OCI-M2 (cell line): Measurements from ENCODE around the gene AGAP2.

Experiments
- DNase-seq: peaks from one replicate; lab custom pipeline; 2025; ENCODE audit not compliant: unreplicated experiment; lab: John Stamatoyannopoulos, UW

AGAP2 gene

DNA sequence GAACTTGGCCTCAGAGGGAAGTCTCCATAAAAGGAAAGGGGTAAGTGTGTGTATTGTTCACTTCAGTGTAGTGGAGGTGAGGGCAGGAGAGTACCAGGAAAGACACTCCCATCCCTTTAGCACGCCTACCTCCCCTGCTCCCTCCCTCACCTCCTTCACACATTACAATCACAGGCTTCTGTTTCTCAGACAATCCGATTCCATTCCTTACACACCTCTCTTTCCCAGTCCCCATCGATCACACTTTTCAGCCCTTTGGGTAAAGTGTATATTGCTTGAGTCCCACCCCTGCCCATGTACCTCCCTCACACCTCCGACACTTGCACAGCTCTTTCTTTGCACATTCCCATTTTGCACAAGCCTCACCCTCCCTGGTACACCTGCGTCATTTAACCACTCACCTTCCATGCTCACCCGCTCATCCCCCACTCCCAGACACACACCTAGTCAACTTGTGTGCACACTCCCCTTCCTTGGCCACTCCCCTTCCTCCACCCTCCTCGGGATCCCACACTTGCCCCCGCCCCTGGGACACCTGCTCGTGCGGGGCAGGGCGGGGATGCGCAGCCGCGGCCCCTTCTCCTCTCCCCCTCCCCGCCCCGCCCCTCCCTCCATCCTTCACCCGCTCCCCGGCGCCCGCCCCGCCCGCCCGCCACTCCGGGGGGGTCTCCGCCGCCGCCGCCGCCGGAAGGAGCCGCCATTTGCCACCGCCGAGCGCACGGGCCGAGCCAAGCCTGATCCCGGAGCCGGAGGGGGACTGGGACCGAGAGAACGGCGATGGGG, 16.1 kb upstream of the AGAP2 start, which contains the start of gene MARCHF9:
Gene MARCHF9 (plus strand): TSS at position 693 of the 783 bp plus-strand sequence. CDS start 426 bp downstream, outside the sequence.
- DNase-seq: no peak

DNA sequence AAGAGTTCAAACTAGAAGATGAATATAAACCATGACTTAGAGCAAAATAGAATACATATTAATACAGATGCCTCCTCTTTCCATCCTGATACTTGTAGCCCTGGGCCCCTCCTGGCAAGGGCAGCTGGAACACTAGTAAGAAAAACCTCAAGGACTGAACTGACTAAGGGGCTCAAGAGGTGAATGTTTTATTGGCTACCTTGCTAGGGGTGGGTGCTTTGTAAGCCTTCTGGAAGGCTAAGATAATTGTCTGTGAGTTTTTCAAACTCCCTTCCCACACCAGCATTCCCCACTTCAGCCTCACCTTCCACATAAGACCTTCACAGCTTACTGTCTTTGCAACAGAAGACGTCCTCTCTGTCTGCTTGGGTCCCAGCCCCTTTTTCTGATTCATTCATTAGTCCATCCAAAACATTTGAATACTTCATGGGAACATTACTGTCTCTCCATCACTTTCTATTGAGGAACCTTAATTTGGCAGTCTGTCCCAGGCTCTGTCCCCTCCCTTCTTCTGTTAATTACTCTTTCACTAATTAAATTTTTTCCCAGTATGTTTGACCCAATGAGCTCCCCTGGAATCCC, 15.3 kb upstream of the AGAP2 start:
- no peak for DNase-seq

DNA sequence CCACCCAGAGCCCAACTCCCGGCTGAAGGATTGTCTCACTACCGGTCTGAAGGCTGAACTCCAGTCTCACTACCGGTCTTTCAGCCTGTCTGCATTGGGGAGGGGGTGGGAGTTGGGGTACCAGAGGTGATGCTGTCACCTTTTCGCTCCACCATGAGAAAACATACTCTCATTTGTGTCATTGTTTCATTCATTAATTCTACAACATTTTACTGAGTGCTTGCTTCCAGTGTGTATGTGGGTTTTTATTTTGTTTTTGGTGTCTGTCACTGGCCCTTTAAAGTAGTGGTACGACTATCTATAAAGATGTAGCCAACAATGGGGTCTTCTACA, 14.1 kb upstream of the AGAP2 start:
- no peak for DNase-seq

DNA sequence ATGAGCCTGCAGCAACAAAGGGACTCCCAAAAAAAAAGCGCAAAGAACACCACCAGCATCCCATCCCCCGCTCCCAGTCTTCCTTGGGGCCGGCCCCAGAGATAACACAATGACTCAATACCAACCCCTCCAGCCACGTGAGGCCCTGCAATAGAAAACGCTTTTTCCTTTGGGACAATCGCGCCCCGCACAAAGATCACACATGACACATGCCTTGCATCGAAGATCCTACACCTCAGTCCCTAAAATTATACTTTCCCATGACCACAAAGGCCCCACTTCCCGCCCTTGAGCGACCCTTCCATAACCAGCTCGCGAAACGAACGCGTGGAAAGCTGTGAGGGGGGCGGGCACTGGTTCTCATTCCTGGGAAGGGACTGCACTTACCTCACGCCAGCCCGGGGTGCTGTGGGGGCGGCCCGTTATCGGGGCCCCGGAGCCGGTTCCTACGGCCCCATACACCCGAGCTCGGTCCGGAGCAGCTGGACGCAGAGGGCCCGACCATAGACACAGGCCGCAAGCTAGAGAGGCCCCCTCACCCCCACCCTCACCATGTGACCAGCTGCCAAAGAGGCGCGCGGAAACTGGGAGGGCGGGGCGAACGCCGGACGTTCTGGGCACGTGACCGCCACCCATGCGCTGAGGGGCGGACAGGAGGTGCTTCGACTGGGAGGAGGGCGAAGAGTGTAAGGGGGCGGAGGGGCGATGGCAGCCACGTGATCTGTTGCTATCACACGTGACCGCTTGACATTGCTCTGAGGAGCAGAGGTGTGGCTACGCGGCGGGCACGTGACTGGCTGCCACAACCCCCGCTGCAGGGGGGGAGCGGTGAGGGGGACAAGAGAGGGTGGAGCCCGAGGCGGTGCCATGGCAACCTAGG, 13.5 kb upstream of the AGAP2 start, which contains the start of gene CDK4:
Gene CDK4 (minus strand): TSS at position 523 of the 880 bp plus-strand sequence. CDS start 593 bp downstream, outside the sequence.
- DNase-seq: peak; percentile 84

DNA sequence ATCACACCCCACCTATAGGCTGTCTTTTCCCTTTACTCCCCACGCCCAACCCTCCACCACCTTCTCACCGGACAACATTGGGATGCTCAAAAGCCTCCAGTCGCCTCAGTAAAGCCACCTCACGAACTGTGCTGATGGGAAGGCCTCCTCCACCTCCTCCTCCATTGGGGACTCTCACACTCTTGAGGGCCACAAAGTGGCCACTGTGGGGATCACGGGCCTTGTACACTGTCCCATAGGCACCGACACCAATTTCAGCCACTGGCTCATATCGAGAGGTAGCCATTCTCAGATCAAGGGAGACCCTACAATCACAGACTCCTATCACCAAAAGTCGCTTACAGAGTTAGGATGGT, 12.9 kb upstream of the AGAP2 start:
- DNase-seq: no peak

DNA sequence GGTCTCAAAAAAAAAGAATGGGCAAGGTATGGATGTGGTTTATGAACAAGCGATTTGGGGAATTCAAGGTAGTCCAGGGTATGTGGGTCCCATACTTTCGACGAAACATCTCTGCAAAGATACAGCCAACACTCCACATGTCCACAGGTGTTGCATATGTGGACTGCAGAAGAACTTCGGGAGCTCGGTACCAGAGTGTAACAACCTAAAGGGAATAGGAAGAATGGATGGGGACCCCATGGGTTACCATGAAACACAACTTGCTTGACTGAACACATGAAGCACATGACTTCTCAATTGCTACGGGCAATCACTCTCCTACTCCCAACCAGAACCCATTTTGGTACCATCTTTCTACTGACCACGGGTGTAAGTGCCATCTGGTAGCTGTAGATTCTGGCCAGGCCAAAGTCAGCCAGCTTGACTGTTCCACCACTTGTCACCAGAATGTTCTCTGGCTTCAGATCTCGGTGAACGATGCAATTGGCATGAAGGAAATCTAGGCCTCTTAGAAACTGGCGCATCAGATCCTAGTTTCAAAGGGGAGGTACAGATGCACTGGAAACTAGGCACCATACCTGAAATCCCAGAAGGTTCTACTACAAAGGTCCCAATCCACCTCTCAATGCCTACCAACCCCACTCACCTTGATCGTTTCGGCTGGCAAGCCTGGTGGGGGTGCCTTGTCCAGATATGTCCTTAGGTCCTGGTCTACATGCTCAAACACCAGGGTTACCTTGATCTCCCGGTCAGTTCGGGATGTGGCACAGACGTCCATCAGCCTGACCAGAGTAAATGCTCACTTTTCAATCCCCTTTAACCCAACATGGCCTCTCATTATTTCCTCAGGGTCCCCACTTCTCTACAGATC, 12.3 kb upstream of the AGAP2 start:
- DNase-seq: no peak

DNA sequence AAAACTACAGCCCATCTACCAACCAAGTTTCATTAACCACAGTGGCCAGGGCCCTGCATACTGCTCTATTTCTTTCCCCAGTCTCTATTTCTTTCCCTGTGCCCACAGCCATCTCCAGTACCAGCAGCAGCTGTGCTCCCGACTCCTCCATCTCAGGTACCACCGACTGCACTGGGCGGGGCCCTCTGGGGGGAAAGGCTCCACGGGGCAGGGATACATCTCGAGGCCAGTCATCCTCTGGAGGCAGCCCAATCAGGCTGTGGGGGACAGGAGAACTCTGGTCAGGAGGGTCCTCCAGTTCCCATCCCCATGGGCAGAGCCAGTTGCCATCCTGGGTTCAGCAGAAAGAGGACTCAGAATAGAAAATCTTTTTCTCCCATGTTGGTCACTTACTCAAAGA, 10.5 kb upstream of the AGAP2 start:
- DNase-seq: no peak

DNA sequence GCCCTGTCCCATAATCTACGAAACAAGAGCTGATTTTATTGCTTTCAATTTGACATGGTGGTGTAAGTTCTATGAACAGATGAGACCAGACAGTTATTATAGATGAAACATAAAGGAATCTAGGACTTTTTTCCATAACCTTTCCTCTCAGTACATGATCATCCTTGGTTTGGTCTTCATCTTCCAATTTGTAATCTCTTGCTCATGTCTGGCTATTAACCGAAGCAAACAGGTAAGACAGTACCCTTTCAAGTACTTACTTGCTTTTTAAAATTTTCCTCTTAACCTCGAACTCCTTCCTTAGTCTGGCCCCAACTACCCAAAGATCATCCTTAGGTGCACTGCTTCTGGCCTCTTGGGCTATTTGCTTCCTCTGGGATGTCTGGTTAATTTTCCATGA, 7.5 kb upstream of the AGAP2 start:
- no peak for DNase-seq

DNA sequence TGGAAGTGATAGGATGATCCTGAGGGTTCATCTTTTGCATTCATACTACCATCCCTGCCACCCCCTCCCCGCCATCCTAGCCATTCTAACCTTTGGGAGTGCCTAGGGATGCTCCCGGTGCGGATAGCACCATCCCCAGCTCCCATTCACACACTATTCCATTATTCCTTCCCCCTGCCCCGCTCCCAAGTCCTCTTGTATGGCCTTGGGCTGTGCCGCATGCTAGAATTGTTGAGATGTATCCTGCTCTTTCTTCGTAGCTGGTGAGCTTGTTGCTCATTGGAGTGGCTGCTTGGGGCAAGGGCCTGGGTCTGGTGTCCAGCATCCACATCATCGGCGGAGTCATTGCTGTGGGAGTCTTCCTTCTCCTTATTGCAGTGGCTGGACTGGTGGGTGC, 6.9 kb upstream of the AGAP2 start:
- DNase-seq: no peak

DNA sequence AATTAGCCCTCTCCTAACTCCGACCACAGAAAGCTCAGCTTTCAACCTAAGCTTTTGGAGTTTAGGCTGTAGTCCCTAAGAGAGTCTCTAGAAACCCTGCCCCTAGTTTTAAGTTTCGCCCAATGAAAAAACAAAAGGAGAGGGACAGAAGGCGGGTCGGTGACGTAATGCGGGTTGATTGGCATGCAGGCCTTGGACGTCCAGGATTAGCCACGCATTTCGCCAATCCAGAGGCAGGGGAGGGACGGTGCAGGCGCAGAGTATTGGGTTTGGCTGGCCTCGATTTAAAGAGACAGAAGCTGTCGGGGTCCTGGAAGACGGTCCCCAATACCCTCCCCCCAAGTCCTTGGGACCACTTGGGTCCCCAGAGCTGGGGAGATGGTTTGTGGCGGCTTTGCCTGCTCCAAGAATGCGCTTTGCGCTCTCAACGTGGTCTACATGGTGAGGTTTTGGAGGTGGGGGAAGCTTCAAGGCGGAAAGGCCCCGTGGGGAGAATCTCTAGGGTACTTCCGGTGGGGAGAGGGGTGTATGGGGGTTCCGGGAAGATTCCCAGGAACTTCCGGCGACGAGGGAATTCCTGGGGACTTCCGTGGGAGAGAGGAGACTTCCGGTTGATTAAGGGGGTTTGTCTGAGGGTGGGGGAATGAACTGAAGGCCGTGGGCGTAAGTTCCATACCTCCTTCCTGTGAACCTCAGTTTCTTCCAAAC, 6.4 kb upstream of the AGAP2 start, which contains the start of gene TSPAN31:
Gene TSPAN31 (plus strand): TSS at position 263 of the 708 bp plus-strand sequence. CDS start 116 bp downstream, at position 379.
- peak; percentile 67 for DNase-seq

DNA sequence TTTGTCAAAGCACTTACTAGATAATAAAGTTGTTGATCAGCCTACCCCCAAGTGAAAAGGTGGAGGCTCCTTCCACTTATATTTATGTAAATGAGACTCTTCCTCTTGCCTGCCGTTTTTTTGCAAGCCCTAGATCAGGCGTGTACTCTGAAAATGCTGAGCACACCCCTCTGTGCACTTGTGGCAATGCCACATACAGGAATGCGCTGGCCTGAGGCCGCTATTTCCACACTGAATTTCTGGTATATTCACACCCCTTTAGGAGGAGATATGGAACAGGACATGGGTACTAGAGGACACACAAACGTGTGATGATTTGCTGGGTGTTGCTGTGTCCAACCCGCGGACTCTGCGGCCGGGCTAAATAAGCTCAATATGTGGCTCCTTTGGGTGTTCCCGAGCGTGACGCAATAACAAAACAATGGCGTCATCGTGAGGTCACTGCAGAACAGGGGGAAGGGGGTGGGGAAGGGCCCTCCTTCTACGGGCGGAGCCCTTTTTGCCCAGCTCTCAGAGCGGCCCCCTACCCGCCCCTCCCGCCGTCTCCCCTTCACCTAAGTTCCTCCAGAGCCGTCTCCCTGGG, 5.7 kb upstream of the AGAP2 start:
- no peak for DNase-seq

DNA sequence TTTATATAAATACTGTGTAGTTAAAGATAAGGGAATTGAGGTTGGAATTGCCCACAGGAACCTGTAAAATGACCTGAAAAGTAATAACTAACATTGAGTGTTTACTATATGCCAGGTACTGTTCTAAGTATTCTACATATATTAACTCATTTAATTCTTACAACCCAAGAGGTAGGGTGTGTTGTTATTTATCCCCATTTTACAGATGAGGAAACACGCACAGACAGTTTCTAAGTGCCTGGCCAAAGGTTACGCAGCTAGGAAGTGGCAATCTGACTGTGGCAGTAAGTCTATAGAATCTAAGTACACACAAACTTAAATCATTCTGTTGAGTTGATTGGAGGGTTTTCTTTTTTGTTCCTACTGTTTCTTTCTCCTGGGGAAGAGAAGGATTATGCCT, 5.2 kb upstream of the AGAP2 start:
- DNase-seq: no peak

DNA sequence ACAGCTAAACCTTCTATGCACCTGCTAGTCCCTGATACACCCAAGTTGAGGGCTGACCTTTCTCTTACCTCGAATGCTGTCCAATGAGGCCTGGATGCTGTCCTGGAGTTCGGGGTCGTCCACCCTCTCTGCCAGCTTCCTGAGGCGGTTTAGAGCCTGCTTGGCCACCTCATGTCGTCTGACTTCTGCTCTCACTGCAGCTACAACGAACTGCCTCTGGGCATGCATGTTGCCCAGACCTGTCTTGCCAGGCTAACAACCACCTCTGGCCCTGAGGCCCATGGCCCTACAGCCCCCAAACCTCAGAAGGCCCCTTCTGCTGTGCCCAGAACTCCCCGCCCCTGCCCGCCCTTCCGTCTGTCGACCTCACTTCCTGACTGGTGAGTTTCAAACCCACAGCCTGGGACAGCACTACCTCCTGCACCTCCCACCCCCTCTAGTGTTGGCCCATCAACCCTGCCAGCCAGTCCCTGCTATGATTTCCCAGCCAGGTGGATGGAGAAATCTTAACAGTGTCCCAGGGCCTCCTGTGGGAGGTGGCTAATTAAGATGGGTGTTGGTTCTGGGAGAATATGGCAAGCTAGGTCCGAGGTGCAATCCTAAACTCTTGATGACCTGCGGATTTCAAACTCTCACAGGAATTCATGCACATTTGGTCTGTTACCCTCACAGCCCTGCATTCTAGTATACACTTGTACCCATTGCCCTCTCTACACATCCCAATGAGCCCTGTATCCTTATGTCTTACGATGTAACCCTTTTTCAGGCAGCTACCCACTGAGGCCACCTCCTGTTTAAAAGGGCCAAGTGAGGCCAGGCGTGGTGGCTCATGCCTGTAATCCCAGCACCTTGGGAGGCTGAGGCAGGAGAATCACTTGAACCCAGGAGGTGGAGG, 3.5 kb upstream of the AGAP2 start:
- DNase-seq: no peak

DNA sequence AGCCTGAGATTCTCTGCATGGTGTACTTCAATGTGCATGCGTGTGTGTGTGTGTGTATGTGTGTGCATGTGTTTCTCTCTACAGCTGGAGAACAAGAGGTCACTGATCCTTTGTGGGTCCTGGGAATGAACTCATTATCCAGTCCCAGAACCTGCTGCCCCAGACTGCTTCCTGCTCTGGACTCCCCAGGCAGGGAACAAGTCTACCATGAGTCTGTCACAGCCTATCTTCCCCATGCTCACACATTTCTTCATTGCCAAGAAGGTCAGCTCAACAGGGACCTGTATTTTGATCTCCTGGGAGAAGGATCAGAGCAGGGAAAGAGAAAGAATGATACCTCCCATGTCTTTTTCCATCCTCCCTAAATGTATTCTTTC, 2.9 kb upstream of the AGAP2 start:
- no peak for DNase-seq

DNA sequence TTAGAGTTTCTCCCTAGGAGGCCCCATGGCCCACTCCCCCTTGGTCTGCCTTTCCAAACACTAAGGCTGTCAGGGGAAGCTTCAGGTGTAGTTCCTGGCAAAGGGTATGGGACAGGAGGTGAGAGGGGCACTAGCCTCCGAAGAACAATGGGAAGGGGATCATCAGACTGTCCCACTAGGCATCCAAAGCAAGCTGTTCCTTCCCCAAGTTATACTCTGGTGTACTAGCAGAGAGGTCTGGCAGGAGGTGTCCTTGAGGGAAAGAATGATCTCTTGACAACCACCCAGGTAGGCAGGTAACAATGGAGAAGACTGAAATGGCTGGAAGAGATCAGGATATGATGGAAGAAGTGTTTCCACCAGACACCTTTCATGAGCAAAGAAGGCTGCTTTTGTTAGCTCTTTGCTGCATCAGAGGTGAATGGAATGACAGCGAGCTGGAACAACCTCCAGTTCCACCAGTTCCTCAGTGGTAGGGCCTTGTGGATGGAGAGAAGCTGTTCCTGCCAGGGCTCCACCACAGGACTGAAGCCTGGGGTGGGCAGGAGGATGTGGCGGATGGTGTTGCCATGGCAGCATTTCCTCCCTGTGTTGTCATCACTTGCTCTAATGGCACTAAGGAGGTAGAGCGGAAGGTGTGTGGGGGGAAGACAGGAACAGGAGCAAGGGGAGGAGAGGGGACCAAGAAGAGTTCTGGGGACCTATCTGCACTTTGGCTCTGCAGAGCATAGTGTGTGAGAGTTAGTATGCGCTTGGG, 2.3 kb upstream of the AGAP2 start:
- no peak for DNase-seq

DNA sequence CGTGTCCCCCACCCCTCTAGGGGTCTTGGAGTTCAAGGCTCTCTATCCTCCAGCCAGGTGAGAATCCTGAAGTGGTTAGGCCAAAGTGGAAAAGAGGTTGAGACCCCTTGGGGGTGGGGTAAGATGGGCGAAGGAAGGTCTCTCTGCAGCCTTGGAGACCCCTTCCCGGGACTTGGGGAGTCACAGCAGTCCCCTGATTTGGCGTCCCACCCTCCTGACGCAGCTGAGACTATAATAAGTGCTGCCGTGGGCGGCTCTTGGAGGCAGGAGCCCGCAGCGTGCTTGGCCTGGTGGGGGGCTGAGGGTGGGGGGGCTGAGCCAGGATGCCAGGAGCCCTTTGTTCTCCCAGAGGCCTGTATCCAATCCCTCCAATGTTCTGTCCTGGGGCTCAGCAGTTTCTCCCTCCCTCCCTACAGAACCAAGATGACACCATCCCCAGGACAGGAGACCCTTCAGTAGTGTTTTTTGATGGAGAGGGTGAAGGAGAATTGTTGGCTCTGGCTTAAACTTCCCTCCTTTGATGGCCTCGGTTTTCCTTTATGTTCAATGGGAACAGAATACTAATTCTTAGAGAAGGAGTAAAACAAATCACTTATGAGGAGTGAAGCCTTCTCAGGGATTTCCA, 1.5 kb upstream of the AGAP2 start:
- DNase-seq: no peak

DNA sequence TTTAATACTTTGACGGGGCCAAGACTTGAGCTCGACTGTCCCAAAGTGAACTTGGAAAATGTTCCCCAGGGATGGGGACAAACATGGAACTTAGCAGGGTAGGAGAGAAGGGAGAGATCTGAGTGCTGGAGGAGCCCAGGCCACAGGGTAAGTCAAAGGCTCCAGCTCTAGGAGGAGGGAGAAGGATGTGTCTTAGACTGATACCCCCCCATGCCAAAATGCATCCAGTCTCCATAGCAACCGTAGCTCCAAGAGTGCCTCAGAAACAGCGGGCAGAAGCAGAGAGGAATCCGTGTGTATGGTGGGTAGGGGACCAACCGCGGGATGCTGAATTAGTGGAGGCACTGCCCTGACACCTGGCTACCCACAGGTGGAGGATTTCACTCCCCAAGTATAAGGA, 845 bp upstream of the AGAP2 start:
- no peak for DNase-seq
